D721Med (cell line): ENCODE measurements around the gene FBLIM1.

Source experiments
- DNase-seq: peaks from one replicate; pipeline ENCODE4 v3.0.0; 2011; ENCODE audit warnings: low spot score; ENCODE audit not compliant: insufficient read length
- FAIRE-seq: peaks from 2 replicates; lab custom pipeline; 2011; peaks lifted over from hg19 to GRCh38; lab: Jason Lieb, UNC
- TF ChIP-seq, protein P1 (sequence below): IDR thresholded peaks from 2 replicates; pipeline ENCODE4 v1.5.1; 2012; ENCODE audit warnings: mild to moderate bottlenecking, control low read depth; ENCODE audit not compliant: insufficient read depth; ENCODE audit errors: missing control alignments

FBLIM1 gene

DNA sequence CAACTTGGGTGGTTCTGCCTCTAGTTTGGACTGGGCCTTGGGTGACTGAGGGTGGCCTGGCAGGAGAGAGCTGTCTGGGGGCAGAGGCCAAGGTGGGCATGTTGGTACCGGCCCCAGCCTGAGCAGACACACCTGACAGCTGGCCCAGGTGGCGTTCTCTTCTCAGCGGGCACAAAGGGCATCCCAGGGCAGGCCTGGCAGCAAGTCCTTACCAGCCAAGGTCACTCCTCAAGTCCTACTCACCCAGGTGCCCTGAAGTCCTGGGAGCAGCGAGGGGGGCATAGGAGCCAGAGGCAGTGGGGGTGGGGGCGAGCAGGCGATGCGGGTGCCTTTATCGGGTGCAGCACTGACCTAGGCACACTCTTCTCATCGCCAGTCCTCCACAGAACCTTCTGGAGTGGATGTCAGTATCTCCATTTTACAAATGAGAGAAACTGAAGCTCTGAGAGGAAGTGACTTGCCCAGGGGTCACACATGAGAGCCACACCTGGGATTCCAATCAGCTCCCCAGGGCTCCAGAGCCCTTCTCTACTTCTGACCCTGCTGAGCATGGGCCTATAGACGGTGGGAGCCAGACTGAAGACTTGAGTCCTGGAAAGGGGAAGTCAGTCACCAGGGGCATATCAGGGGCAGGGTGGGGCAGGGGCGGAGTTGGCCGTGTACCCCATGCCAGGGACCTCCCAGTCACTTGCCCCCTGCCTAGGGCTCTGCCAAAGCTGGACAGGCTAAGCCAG is 23.1 kb upstream of the FBLIM1 start:
- FAIRE-seq = no peak
- no peak for DNase-seq
- TF ChIP-seq, protein P1, sequence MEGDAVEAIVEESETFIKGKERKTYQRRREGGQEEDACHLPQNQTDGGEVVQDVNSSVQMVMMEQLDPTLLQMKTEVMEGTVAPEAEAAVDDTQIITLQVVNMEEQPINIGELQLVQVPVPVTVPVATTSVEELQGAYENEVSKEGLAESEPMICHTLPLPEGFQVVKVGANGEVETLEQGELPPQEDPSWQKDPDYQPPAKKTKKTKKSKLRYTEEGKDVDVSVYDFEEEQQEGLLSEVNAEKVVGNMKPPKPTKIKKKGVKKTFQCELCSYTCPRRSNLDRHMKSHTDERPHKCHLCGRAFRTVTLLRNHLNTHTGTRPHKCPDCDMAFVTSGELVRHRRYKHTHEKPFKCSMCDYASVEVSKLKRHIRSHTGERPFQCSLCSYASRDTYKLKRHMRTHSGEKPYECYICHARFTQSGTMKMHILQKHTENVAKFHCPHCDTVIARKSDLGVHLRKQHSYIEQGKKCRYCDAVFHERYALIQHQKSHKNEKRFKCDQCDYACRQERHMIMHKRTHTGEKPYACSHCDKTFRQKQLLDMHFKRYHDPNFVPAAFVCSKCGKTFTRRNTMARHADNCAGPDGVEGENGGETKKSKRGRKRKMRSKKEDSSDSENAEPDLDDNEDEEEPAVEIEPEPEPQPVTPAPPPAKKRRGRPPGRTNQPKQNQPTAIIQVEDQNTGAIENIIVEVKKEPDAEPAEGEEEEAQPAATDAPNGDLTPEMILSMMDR = no peak

DNA sequence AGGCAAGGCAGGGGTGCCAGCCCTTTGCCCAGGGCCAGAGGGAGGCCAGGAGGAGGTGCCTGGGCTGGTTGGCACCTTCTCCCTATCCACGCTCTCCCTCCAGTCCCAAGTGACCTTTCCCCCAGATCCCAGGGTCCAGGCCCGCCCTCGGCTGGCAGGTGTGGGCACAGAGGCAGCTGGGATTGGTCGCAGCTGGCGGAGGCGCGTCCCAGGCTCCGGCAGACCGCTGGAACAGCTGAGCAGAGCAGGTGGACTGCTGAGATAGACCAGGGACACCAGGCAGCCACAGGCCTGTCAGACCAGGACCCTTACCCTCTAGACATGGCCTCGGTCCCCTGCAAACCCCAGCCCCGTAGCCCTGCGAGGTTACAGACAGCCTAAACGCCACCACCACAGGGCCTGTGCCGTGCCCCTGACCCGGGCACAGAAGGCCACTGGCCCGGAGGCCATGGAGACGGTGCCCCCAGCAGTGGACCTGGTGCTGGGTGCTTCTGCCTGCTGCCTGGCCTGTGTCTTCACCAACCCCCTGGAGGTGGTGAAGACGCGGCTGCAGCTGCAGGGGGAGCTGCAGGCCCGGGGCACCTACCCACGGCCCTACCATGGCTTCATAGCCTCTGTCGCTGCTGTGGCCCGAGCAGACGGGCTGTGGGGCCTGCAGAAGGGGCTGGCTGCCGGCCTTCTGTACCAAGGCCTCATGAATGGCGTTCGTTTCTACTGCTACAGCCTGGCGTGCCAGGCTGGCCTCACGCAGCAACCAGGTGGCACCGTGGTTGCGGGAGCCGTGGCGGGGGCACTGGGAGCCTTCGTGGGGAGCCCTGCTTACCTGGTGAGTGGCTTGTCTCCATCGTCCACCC is 22.3 kb upstream of the FBLIM1 start, which contains the start of gene SLC25A34:
TSS of gene SLC25A34 (plus strand) at position 221 of the 854 bp plus-strand sequence. CDS start at position 449, 228 bp downstream.
- DNase-seq = no peak
- TF ChIP-seq, protein P1 = no peak
- no peak for FAIRE-seq

DNA sequence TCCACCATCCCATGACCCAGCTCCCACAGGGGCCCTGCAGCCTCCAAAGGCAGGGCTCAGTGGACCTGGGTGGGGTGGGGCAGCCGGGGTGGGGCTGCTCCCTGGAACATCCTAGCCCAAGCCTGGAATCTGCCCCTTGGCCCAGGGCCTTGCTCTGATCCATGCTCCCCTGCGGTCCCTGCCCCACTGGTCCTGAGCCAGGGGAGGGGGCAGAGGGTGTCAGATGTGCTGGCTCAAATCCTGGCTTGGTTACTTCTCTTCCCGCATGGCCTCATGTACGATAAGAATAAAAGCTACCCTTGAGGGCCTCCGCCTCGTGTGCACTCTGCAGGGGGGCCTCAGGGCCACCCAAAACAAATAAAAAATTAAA is 21.7 kb upstream of the FBLIM1 start:
- TF ChIP-seq, protein P1 = no peak
- FAIRE-seq (no peak), DNase-seq (no peak)

DNA sequence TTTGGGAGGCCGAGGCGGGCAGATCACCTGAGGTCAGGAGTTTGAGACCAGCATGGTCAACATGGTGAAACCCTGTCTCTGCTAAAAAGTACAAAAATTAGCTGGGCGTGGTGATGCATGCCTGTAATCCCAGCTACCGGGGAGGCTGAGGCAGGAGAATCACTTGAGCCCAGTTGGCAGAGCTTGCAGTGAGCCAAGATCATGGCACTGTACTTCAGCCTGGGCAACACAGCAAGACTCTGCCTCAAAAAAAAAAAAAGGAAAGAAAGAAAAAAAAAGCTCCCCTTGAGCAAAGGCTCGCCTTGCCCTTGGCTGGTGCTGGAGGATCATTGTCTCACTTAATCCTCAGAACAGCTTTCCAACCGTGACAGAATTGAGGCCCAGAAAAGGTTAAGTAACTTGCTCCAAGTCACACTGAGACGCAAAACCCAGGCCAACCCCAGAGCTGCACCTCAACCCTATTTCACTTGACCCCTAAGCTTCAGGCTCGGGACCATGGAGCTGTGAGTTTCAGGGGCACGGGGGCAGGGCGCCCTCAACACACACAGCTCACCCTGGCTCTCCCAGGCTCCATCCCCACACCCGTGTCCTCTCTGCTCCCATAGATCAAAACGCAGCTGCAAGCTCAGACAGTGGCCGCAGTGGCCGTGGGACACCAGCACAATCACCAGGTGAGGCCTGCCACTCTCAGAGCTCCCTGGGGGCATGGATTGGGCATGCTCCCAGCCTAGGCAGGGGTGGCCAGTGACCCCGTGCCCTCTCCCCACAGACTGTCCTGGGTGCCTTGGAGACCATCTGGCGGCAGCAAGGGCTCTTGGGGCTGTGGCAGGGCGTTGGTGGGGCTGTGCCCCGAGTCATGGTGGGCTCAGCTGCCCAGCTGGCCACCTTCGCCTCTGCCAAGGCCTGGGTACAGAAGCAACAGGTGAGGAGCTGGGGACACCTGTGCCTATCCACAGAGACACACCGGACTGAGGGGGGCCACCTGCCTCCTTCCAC is 21.0 kb upstream of the FBLIM1 start:
- DNase-seq (no peak), FAIRE-seq (no peak)
- TF ChIP-seq, protein P1 = no peak

DNA sequence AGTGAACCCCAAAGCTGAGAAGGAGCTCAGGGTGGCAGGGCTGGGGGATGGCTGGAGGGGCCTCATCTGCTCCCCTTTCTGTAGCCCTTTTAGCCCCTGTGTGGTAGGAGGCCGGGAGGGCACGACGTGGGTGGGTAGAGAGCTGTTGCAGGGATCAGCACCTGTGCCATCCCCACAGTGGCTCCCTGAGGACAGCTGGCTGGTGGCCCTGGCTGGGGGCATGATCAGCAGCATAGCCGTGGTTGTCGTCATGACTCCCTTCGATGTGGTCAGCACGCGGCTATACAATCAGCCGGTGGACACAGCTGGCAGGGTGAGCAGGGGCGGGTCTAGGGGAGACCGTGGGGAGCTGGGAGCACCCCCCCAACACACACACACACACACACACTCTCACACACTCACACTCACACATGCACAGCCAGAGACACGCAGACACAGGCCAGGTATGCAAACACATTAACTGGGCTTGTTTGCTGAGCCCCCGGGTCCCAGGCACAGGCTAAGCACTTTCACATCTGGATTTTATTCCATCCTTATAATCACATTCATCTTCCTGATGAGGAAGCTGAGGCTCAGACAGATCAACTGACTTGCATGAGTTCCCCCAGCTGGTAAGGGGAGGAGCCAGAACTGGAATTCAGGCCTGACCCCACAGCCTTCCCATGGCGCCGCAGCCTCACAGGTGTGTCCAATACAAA is 20.0 kb upstream of the FBLIM1 start:
- FAIRE-seq = no peak
- DNase-seq = no peak
- TF ChIP-seq, protein P1 = no peak

DNA sequence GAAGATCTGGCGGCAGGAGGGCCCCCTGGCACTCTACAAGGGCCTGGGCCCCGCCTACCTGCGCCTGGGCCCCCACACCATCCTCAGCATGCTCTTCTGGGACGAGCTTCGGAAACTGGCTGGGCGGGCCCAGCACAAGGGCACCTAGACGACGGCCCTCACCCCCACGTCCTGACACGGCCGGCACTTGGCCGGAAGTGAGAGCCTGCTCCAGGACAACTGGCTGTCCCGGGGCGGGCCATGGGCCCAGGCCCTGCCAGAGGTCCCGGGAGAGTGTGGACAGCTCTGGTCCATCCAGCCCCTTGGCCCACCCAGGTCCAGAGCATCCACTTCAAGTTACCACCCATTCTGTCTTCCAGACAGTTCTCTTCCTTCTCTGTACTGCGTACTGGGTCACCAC is 19.3 kb upstream of the FBLIM1 start:
- DNase-seq (no peak), FAIRE-seq (no peak)
- TF ChIP-seq, protein P1 = no peak
